Chondrocyte (in vitro differentiated cells): ENCODE results near the gene OR2A2. TPM values are rescaled to one million over a fixed set of nuclear protein-coding genes. Genes with fewer than 3 reads are reported as not detected.

ENCODE experiments used
- DNase-seq: peaks from one replicate; pipeline ENCODE4 v3.0.0; 2021; ENCODE audit warnings: mixed read lengths, low spot score
- H3K27ac Mint-ChIP-seq: one replicate; pipeline ENCODE4 v1.8.0; 2021; ENCODE audit warnings: mild to moderate bottlenecking, moderate library complexity, mixed read lengths; ENCODE audit not compliant: unreplicated experiment
- H3K27me3 Mint-ChIP-seq: 2 replicates; pipeline ENCODE4 v1.8.0; 2021; ENCODE audit warnings: low read depth, mixed read lengths
- H3K36me3 Mint-ChIP-seq: 2 replicates; pipeline ENCODE4 v1.8.0; 2021; ENCODE audit warnings: low read depth, mixed read lengths
- H3K4me1 Mint-ChIP-seq: 2 replicates; pipeline ENCODE4 v1.8.0; 2021; ENCODE audit warnings: low read depth, mild to moderate bottlenecking, mixed read lengths
- H3K4me3 Mint-ChIP-seq: one replicate; pipeline ENCODE4 v1.8.0; 2021; ENCODE audit warnings: mild to moderate bottlenecking, moderate library complexity, mixed read lengths; ENCODE audit not compliant: unreplicated experiment
- H3K9me3 Mint-ChIP-seq: 2 replicates; pipeline ENCODE4 v1.8.0; 2021; ENCODE audit warnings: low read depth, mixed read lengths
- CTCF ChIP-seq: fragments of 200-600 bp; sonication (generic); IDR thresholded peaks from 2 replicates; pipeline ENCODE4 v1.5.0; 2021; ENCODE audit warnings: antibody characterized with exemption, mild to moderate bottlenecking, moderate library complexity
- total RNA-seq: library from RNA; stranded (reverse); gene quantifications from 3 replicates; pipeline ENCODE4 v1.2.1, GENCODE V29; 2021

The OR2A2 gene
- total RNA-seq, 1 donor from 2014 or later: not detected

GRCh38 chr7:144148224-144148827 is 38.9 kb downstream of the OR2A2 start:
- DNase-seq: no peak
- H3K4me1 Mint-ChIP-seq: no peaks in the 10 kb centered on the region
- TF ChIP-seq CTCF: no peak
- peaks cover 8% of the 10 kb centered on the region for H3K27me3 Mint-ChIP-seq
- H3K27ac Mint-ChIP-seq: no peak overlapping the region
- H3K4me3 Mint-ChIP-seq: no peak overlapping the region
- H3K9me3 Mint-ChIP-seq: peaks cover 41% of the 10 kb centered on the region
- peaks cover 6% of the 10 kb centered on the region for H3K36me3 Mint-ChIP-seq

- Mint-ChIP-seq H3K27ac (no peak overlapping the region), H3K9me3 (no peaks in the 10 kb centered on the region), H3K4me1 (no peaks in the 10 kb centered on the region), H3K27me3 (peaks cover 23% of the 10 kb centered on the region), H3K4me3 (no peak overlapping the region), H3K36me3 (no peaks in the 10 kb centered on the region)
- no peak for TF ChIP-seq CTCF
- no peak for DNase-seq
These were observed 49.5 kb downstream of the OR2A2 start for GRCh38 chr7:144158861-144159260.

Other genes with a start within 250 kb of the OR2A2 start
- gene TCAF1, start 207.4 kb upstream of the OR2A2 start, total RNA-seq: 106 to 127 TPM (median 109 TPM) in 3 replicates
- not detected in 3 replicates for gene OR2F2, start 174.3 kb upstream of the OR2A2 start, total RNA-seq
- not detected in 3 replicates for gene OR2F1, start 154.7 kb upstream of the OR2A2 start, total RNA-seq
- not detected in 3 replicates for gene OR6B1, start 109.3 kb upstream of the OR2A2 start, total RNA-seq
- gene OR2A5, start 60.6 kb upstream of the OR2A2 start, total RNA-seq: not detected in 3 replicates
- not detected in 3 replicates for gene OR2A25, start 39.8 kb upstream of the OR2A2 start, total RNA-seq
- not detected in 3 replicates for gene OR2A12, start 23.3 kb upstream of the OR2A2 start, total RNA-seq
- gene OR2A14, start 13.6 kb downstream of the OR2A2 start, total RNA-seq: not detected in 3 replicates
- gene CTAGE4, start 73.9 kb downstream of the OR2A2 start, total RNA-seq: 0.47 TPM in 1 of 3 replicates, not detected in the others
- gene ARHGEF35, start 86.2 kb downstream of the OR2A2 start, total RNA-seq: 0.75 to 2.7 TPM (median 2.0 TPM) in 3 replicates
- 0.12 to 0.31 TPM in 2 of 3 replicates, not detected in the other for gene OR2A42, start 130.0 kb downstream of the OR2A2 start, total RNA-seq
- 0.68 to 1.00 TPM (median 0.92 TPM) in 3 replicates for gene OR2A7, start 155.2 kb downstream of the OR2A2 start, total RNA-seq
- 0.53 to 1.4 TPM (median 0.92 TPM) in 3 replicates for gene CTAGE8, start 159.7 kb downstream of the OR2A2 start, total RNA-seq
- gene OR2A1, start 202.8 kb downstream of the OR2A2 start, total RNA-seq: not detected in 3 replicates
- gene ARHGEF5, start 245.8 kb downstream of the OR2A2 start, total RNA-seq: 2.6 to 7.3 TPM (median 7.2 TPM) in 3 replicates